ENCODE results near the gene SIRPD.
A peak's percentile ranks its signal among the peaks of the same experiment; 100 is the strongest.

The SIRPD gene

GRCh38 chr20:1537731-1538058 is 19.8 kb downstream of the SIRPD start:
- DNase-seq (ENCODE audit: low spot score) = no peak

DNA sequence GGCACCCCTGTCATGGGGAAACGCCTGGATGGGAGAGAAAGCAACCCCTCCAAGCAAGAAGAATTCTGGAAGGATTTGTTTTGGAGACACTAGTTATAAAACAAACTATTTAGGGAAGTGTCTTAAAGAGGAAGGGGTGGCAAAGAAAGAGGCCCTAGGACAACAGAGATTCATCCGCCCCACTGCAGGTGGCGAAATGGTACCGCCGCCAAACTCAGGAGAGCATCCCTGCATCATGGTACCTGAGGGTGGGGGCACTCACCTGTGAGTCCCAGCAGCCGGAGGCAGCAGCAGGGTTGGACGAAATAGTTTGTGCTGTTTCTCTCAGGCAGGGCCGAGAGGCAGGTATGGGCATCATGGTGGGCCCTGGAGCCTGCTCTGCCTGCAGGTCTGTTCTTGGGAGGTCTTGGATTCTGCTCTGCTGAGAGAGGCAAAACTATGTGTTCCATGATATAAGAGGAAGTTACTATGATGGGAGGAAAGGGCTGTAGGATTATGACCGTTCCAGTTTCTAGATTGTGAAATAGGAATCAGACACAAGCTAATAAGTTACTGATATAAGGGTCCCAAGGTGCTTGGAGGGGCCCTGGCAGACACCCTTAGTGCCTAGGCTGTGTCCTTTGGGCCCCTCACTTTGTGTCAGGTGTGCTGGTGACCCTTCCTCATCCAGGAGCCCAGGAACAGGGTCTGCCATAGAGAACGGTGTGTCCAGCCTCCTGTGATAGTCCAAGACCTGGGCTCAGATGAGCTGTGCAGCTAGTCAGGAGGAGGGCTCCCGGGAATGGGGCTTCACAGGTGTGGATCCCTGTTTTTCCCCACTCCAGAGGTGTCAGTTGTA is 20.4 kb downstream of the SIRPD start:
- no peak for DNase-seq (ENCODE audit: low spot score)

DNA sequence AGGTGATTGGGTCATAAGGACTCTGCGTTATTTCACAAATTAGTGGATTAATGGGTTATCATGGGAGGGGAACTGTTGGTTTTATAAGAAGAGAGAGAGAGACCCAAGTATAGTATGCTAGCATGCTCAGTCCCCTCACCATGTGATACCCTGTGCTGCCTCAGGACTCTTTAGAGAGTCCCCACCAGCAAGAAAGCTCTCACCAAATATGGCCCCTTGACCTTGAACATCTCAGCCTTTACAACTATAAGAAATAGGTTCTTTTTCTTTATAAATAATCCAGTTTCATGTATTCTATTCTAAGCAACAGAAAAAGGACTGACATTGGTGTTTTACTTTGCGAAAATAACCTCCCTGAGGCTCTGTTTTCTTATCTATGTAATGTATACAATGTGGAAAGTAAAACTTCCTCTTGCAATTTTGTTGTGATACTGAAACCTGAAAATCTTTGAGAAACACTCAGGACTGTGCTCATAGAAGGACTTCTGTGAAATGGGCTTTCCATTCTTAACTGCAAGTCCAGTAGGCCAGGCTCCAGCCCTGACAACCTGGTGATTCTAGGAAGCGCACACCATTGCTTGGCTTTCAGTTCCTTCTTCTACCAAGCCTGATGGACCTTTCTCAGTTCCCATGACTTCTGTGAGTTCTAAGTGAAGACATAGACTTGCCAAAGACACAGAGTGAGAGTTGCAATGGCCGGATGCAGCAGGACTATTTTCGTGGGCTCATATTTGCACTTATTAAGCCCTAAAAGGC is 21.9 kb downstream of the SIRPD start:
- no peak for DNase-seq (ENCODE audit: low spot score)

- DNase-seq (ENCODE audit: low spot score) = no peak
Measured at GRCh38 chr20:1534526-1534925, 23.0 kb downstream of the SIRPD start.

DNA sequence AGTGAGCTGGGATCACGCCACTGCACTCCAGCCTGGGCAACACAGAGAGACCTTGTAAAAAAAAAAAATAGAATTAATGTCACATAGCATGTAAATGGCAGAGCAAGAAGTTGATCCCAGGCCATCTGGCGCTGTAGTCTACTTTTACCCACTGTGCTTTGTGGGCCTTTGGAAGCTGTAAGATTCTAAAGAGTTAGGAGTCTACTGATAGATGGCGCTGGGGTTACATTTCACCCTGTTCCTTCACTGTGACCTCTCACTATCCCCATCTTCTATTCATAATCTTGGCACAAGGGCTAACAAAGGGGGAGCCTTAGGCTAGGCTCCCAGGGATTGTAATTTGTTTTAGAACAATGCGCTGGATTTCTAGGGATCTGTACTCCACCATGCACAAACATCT is 24.4 kb downstream of the SIRPD start:
- DNase-seq (ENCODE audit: low spot score) = no peak

DNA sequence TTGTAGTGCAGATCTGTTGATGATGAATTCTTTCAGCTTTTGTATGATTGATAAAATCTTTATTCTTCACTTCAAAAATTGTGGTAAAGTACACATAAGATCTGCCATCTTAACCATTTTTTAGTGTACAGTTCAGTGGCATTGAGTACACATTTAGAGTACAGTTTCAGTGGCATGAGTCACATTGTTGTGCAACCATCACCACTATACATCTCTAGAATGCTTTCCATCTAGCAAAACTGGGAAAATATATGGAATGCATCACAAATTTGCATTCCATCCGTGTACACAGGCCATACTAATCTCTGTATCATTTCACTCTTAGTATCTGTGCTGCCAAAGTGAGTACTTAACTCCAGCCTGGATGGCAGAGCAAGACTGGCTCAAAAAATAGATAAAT is 28.7 kb downstream of the SIRPD start:
- no peak for DNase-seq (ENCODE audit: low spot score)

- DNase-seq (ENCODE audit: low spot score) = no peak
Measured at GRCh38 chr20:1527923-1528322, 29.6 kb downstream of the SIRPD start.

DNA sequence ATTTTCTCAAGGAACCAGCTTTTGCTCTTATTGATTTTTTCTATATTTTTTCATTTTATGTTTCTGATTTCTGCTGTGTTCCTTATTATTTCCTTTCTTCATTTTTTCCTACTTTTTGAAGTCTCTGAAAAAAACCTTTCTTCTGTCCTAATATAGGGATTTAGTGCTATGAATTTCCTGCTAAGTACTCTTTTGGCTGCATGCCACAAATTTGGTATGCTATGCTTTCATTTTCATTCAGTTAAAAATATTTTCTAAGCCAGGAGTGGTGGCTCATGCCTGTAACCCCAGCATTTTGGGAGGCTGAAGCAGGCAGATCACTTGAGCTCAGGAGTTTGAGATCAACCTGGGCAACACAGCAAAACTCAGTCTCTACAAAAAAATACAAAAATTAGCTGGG is 30.6 kb downstream of the SIRPD start:
- DNase-seq (ENCODE audit: low spot score) = no peak

DNA sequence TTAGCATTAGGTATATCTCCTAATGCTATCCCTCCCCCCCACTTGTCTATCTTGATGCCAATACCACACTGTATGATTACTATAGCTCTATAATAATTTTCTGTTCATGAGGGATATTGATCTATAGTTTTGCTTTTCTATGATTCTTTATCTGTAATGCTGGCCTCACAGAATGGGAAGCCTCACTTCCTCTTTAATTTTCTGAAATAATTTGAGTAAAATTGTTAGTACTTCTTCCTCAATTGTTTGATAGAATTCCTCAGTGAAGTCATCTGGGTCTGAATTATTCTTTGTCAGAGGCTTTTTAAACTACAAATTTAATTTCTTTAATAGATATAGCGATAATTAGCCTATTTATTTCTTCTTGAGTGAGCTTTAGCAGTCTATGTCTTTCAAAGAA is 31.2 kb downstream of the SIRPD start:
- no peak for DNase-seq (ENCODE audit: low spot score)

DNA sequence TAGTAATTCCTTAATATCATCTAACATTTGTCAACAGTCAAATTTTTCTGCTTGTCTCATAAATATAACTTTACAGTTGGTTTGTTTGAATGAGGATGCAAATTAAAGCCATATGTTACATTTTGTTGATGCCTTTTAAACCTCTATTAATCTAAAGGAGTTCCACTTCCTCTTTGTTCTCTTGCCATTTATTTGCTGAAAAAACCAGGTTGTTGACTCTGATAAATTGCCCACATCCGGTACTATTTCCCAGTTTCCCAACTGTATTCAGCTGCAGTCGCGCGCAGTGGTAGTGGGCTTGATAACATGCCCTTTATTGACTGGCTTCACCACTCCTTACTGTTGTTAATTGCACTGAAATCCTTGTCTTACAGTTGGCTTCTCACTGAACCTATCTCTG is 33.5 kb downstream of the SIRPD start:
- DNase-seq (ENCODE audit: low spot score) = no peak

DNA sequence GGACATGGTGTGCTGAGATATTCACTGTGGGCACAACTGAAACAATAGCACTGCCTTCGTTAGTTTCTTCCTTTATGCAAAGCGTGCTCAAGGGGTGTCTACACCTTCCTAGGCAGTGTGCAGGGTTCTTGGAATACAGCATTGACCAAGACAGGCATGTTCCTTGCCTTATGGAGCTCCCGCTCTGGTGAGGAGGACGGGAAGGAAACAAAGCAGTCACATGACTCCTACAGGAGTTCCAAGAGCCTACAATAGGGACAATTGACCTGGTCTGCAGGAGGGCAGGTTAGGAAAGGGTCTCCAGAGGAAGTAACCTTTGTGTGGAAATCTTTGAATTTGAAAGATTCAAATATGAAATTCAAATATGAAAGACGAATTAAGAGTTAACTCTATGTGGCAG is 40.5 kb downstream of the SIRPD start:
- DNase-seq (ENCODE audit: low spot score) = no peak

- no peak for DNase-seq (ENCODE audit: low spot score)
Measured at GRCh38 chr20:1513801-1514200, 43.7 kb downstream of the SIRPD start.

DNA sequence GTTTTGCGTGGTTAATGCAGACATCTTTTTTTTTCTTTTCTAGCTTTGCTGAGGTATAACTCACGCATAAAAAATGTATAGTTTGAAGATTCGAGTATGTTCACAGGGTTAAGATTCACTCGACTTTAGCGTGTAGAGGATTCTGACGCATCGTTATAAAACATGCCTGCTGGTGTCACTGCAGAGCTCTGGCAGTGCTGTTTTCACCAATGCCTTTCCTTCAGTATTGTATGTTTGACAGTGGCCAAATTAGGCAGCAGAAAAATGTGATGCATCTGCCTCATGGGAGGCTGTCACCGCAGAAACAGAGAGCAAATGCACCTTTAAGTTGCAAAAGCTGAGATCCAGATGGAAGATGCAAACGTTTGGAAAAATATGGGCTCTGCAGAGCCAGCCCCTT is 48.3 kb downstream of the SIRPD start:
- peak; percentile 56 for DNase-seq (ENCODE audit: low spot score)

- no peak for DNase-seq (ENCODE audit: low spot score)
Measured at GRCh38 chr20:1508574-1508973, 48.9 kb downstream of the SIRPD start.

GRCh38 chr20:1507276-1507675 is 50.2 kb downstream of the SIRPD start:
- no peak for DNase-seq (ENCODE audit: low spot score)

DNA sequence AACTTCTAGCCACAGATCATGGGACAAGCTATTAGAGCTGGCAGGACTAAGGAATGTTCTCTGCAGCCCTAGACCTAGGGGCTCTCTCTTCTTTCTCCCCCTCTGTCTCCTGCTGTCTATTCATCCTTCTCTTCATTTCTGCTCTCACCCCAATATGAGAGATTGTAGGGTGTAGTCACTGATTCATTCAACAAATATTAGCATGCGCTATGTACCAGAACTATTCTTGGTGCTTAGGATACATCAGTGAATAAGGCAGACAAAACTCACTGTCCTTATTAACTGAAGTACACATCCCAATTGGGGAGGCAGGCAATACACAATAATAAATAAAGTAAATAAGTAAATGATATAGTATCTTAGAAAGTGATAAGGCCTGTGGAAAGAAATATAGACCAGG is 51.6 kb downstream of the SIRPD start:
- DNase-seq (ENCODE audit: low spot score) = no peak

- DNase-seq (ENCODE audit: low spot score) = no peak
Measured at GRCh38 chr20:1505361-1505760, 52.1 kb downstream of the SIRPD start.

- peak; percentile 98 for DNase-seq (ENCODE audit: low spot score)
Measured at GRCh38 chr20:1503564-1504227, 53.8 kb downstream of the SIRPD start.

- no peak for DNase-seq (ENCODE audit: low spot score)
Measured at GRCh38 chr20:1500496-1500895, 57.0 kb downstream of the SIRPD start.

DNA sequence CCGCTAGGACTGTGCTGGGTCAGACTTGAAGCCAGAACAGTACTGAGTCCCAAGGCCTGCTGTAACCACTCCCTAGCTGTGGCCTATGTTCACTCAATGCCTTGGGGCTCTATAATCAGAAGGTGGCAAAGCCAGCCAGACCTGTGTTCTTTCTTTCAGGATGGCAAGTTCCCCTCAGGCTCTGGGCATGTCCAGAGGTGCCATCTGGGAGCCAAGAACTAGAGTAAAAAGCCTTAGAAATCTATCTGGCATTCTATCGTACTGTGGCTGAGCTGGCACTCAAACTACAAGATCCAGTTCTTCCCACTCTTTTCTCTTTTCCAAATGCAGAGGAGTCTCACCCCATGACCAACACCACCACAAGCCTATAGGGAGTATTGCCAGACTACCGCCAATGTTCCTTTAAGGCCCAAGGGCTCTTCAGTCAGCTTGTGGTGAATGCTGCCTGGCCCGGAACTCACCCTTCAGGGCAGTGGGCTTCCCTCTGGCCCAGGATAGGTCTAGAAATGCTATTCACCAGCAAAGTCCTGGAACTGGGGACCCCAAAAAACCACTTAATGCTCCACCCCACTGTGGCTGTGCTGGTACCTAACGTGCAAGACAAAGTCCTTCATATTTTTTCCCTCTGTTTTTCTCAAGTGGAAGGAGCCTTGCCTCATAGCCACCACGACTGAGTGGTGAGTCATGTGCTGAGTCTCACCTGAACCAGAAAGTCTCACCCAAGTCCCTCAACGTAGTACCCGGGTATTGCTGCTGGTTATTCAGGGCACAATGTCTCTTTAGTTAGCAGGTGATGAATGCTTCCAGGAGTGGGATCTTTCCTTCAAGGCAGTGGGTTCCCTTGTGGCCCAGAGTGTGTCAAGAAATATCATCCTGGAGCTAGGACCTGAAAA is 57.7 kb downstream of the SIRPD start:
- DNase-seq (ENCODE audit: low spot score) = no peak

- DNase-seq (ENCODE audit: low spot score) = peak; percentile 36
Measured at GRCh38 chr20:1497371-1497770, 60.1 kb downstream of the SIRPD start.

DNA sequence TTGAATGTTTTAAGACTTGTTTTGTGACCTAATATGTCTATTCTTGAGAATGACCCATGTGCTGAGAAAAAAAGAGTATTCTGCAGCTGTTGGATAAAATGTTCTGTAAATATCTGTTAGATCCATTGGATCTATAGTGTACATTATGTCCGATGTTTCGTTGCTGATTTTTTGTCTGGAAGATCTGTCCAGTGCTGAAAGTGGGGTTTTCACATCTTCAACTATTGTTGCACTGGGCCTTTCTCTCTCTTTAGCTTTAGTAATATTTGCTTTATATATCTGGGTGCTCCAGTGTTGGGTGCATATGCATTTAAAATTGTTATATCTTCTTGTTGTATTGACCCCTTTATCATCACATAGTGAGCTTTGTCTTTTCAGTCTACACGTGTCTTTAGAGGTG is 60.6 kb downstream of the SIRPD start:
- DNase-seq (ENCODE audit: low spot score) = no peak

All from RKO (cell line).